HL-60 (cell line): ENCODE measurements around the gene NEU3.
A peak's percentile ranks its signal among the peaks of the same experiment; 100 is the strongest.

ENCODE experiments used
- DNase-seq, 2 experiments: peaks; one replicate each; pipeline ENCODE4 v3.0.0-alpha.2; 2010 to 2020; ENCODE audit warnings: low read depth in 1 of 2, low spot score in 1 of 2
- H3K27ac ChIP-seq: fragments of 250-450 bp; sonication (Bioruptor Pico); replicated peaks from 2 replicates; pipeline ENCODE4 v1.5.1; 2020; ENCODE audit warnings: mild to moderate bottlenecking, moderate library complexity
- H3K27me3 ChIP-seq: fragments of 250-450 bp; sonication (Bioruptor Pico); 2 replicates; pipeline ENCODE4 v1.5.1; 2021; ENCODE audit warnings: mild to moderate bottlenecking, moderate library complexity; ENCODE audit not compliant: insufficient read depth, poor library complexity, severe bottlenecking
- H3K4me3 ChIP-seq: replicated peaks from 2 replicates; pipeline ENCODE4 v1.5.1; 2011; ENCODE audit warnings: mild to moderate bottlenecking, control low read depth, low read length; ENCODE audit not compliant: insufficient read depth
- CTCF ChIP-seq: IDR thresholded peaks from one replicate; pipeline ENCODE4 v1.5.1; 2011; ENCODE audit warnings: low read length, control low read depth, inconsistent platforms; ENCODE audit not compliant: insufficient read depth
- GABPA ChIP-seq: IDR thresholded peaks from 2 replicates; pipeline ENCODE4 v1.6.1; 2012; ENCODE audit warnings: low read depth
- POLR2AphosphoS5 ChIP-seq: IDR thresholded peaks from 2 replicates; pipeline ENCODE4 v1.6.1; 2012; ENCODE audit warnings: low read depth
- REST ChIP-seq: IDR thresholded peaks from 2 replicates; pipeline ENCODE4 v1.6.1; 2012; ENCODE audit warnings: low read depth; ENCODE audit not compliant: insufficient replicate concordance
- SPI1 ChIP-seq: IDR thresholded peaks from 2 replicates; pipeline ENCODE4 v1.6.1; 2012; ENCODE audit warnings: low read depth, mild to moderate bottlenecking, borderline replicate concordance

NEU3 gene

GRCh38 chr11:74948546-74948897, 40.2 kb upstream of the NEU3 start:
- Histone ChIP-seq H3K4me3 (peak overlapping the region; percentile 95), H3K27me3 (no peaks in the 10 kb centered on the region), H3K27ac (peak overlapping the region; percentile 83)
- TF ChIP-seq REST (no peak), CTCF (no peak), POLR2AphosphoS5 (no peak), GABPA (no peak), SPI1 (no peak)
- peak in 1 of 2 experiments; percentile 2 for DNase-seq

GRCh38 chr11:74948898-74949752, 39.6 kb upstream of the NEU3 start, which contains the start of the genes SPCS2 and XRRA1:
SPCS2 (plus strand) TSS chr11:74949266; CDS start chr11:74949286, 20 bp downstream.
XRRA1 (minus strand) TSS chr11:74949091; CDS start chr11:74940878, 8,213 bp downstream.
- TF ChIP-seq REST = peak; percentile 53
- peak; percentile 89 for TF ChIP-seq POLR2AphosphoS5
- no peak for TF ChIP-seq GABPA
- Histone ChIP-seq H3K27me3 (no peaks in the 10 kb centered on the region), H3K27ac (peak within 1 kb of the TSS; percentile 83), H3K4me3 (peak within 1 kb of the TSS; percentile 95)
- DNase-seq = peak; percentile 96 to 99

GRCh38 chr11:74949753-74950137, 39.0 kb upstream of the NEU3 start:
- peak overlapping the region; percentile 83 for H3K27ac ChIP-seq
- TF ChIP-seq REST = no peak
- TF ChIP-seq SPI1 = no peak
- no peak for TF ChIP-seq GABPA
- TF ChIP-seq POLR2AphosphoS5 = no peak
- no peak for TF ChIP-seq CTCF
- peak in 1 of 2 experiments; percentile 38 for DNase-seq
- peak overlapping the region; percentile 95 for H3K4me3 ChIP-seq
- H3K27me3 ChIP-seq = no peaks in the 10 kb centered on the region
